ENCODE data around the gene SYNE1.
"Not testable (repeated sequence)": the region's sequence is repeated elsewhere in the genome, so short reads cannot be mapped to it uniquely, and the experiment has no call there.

Gene SYNE1

GRCh38 chr6:152478377-152479010, 158.7 kb downstream of the SYNE1 start:
- DNase-seq = no peak

- DNase-seq = no peak
Measured at GRCh38 chr6:152474354-152474753, 162.8 kb downstream of the SYNE1 start.

DNA sequence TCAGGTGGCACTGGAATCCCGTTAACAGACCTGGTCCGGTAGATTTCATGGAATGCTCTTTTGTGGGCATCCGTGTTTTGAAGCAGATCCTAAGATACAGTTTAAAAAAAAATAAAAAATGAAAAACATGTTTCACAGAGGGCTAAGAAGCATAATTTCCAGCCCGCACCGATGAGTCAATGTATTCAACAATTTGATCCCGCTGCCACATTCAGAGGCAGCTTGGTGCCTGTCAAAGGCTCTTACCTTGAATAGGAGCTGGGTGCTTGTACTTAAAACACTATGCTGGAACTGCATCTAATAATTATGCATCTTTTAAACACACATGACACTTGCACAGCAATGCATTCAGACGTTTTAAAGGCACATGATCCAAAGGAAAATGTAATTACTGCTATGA, 164.8 kb downstream of the SYNE1 start:
- no peak for DNase-seq

DNA sequence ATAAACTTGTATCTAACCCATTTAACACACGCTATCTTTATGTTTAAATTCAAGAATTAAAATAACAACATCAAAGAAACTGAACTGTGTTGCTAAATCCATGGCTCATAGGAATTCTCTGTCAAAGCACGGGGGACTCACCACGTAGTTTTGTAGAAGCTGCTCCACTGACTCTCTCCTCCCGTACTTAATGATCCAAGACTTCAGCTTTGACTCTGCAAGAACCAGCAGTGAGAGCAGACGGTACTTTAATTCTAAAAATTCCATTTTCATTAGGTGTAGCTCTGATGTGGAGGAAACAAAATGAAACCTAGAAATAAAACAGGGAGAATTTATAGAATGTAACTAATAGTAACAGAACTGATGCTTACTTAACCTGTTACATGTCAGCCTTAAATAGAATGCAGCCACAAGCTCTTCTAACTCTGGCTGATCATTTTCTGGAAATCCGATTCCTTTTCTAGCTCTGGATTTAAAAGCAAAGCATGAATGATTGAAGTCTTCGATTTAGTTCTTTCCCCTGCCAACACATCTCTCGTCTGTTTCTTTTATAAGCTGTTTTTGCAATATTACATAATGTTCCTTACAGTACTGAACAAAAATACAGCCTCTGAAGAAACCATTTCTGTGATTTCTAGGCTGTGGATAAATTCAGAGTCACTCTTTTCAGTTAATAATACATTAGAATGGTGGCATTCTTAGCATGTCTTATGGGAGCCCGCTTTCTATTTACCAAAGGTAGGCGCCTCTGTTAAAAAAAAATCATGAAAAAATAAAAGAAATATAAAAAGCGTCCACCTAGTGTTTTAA, 165.5 kb downstream of the SYNE1 start:
- no peak for DNase-seq

GRCh38 chr6:152463164-152463563, 174.0 kb downstream of the SYNE1 start:
- DNase-seq = no peak

- no peak for DNase-seq
Measured at GRCh38 chr6:152462716-152463115, 174.4 kb downstream of the SYNE1 start.

GRCh38 chr6:152461556-152461955, 175.6 kb downstream of the SYNE1 start:
- no peak for DNase-seq

GRCh38 chr6:152458648-152459644, 178.2 kb downstream of the SYNE1 start:
- DNase-seq = no peak

GRCh38 chr6:152457949-152458624, 179.1 kb downstream of the SYNE1 start:
- no peak for DNase-seq

DNA sequence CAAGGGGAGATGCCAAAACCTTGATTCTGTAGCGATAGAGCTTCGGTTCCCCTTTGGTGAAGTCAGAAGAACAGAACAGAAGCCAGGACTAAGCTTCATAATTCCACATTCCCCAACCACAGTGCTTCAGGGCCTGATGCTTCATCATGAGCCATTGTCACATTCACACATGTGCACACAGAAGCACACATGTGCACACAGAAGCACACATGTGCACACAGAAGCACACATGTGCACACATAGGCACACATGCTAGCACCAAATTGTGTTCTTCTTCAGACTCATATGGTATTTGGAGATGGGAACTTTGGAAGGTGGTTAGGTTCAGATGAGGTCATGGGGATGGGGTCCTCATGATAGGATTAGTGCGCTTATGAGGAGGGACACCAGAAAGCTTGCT, 183.2 kb downstream of the SYNE1 start:
- no peak for DNase-seq

- DNase-seq = no peak
Measured at GRCh38 chr6:152453421-152453820, 183.7 kb downstream of the SYNE1 start.

DNA sequence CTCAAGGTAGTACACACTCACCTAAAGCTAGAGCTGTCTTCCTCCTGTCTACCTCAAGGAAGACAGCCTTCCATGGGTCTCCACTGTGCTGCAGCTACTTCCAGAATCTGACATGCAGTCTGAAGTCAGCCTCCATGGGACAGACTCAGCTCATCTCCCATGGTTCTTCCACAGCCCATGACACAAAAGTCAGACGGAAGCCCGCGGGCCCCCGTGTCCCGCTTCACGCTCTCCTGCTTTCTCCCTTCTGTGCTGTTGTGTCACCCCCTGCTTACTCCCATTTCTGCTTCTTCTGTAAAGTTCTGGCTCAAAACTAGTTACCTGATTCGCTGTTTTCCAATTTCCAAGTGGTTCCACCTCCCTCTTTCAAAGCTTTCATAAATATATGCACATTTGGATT, 184.5 kb downstream of the SYNE1 start:
- DNase-seq = no peak

DNA sequence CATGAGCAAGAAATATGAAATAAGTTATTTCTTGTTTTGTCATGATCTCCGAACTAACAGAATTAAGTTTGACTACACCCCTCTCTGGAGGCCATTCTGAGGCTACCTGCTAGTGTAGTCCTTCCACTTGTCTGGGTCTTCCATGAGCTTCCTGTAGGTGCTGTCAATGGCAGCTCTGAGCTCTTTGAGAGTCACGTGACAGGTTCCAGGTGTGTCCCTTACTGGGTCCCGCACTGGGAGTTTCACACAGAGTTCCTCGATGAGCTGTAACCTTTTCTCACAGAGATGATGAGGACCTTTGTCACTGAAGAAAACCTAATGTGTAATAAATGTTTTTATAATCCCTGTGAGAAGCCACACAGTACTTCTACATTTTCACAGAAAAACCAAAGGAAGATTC, 186.6 kb downstream of the SYNE1 start:
- DNase-seq = no peak

- no peak for DNase-seq
Measured at GRCh38 chr6:152441902-152442301, 195.3 kb downstream of the SYNE1 start.

DNA sequence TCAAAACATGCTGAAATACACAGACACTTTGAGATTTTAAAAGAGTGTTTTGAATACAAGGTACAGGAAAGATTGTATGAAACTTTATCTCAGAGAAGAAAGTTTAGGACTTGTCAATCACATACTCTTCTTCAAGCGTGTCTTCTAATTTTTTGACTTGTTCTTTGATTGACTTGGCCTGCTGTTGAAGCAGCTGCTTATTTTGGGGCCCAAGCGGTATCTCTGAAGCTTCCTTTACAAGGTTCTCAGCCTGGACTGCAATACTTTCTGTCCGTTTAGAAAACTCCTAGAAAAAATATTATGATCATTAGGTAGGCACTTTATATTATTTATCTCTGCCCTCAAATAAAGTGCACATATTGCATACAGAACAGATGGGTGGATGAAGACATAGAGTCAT, 201.3 kb downstream of the SYNE1 start:
- DNase-seq = no peak

DNA sequence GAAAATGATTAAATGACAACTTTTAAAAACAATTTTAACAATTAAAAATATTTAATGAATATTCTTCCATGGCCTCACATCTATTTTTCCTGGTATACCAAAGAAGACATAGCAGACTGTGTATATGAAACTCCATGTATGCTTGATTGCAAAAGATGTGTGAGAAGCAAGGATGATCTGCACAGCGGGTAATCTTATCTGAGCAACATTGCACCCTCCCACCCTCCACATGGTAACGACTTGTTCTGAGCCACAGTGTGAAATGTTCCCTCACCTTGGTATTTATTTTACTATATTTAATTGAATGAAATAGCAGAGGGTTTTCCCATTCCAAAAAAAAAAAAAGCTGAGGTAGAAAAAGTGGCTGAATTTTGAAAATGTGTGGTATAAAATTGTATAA, 204.4 kb downstream of the SYNE1 start:
- DNase-seq = no peak

GRCh38 chr6:152428126-152428525, 209.0 kb downstream of the SYNE1 start:
- no peak for DNase-seq

DNA sequence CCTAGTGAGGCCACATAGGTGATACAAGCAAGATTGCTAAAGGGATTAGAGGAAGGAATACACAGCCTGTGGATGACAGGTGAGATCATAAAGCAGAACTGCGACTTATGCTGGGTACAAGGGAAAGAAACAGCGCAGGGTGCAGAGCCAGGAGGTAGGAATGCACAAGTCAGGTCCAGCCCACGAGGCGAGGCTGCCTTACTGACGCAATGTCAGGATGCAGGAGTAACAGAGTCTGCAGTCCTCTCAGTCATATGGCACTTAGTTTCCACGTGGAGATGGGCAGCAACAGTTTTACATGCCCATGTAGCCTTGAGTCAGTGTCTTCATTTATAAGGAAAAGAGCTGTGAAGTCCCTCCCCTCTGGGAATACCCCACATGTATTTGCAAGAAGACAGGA, 210.9 kb downstream of the SYNE1 start:
- DNase-seq = no peak

GRCh38 chr6:152423216-152424103, 213.7 kb downstream of the SYNE1 start:
- no peak for DNase-seq

DNA sequence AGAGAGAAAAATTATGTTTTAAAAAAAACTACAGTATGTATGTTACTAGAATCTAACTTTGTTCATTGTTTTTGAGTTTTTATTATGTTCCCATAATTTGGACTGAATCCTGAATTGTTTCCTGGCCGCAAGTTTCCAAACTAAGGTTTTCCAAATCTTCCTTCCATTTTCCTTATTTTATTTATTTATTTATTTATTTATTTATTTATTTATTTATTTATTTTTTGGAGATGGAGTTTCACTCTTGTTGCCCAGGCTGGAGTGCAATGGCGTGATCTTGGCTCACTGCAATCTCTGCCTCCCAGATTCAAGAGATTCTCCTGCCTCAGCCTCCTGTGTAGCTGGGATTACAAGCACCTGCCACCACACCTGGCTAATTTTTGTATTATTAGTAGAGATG, 215.7 kb downstream of the SYNE1 start:
- not testable (repeated sequence) for DNase-seq

DNA sequence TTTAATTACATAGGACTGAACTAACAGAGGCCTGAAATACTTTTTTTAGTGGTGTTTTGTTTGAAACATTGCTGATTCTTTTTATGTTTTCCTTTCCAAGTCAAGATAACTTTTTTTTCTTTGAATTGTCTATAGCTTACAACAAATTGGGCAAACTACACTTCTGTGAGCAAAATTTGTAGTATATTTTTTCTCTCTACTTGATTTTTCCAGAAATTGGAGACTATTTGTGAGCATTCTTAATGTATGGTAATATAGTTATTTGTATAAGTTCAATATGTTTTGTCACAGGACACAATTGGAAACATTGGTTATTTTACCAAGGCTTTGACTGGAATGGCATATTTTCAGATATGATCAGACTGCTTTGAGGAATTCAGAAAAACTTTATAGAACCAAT, 216.5 kb downstream of the SYNE1 start:
- DNase-seq = no peak

DNA sequence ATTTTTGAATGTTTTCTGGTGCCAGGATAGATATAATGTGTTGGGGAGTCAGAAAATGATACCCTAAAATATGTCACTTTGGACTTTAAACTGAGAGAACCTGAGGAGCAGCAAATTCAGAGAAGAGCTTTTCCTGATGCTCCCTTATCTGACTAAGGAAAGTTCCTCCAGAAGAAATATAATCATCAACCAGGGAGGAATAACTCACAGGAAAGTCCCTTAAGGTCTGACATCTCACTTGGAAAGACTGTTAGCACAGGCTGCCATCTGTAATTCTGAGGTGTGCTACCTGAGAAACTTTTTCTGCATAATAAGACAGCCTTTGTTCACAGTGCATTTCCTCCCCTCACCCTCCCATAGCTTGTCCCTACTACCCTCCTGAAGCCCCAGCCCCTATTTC, 218.6 kb downstream of the SYNE1 start:
- DNase-seq = no peak
